GM18858 (cell line): Measurements from ENCODE around the gene CAMK2D.

Experiments used
- ATAC-seq: cut with Tn5 transposase; IDR thresholded peaks from one replicate; pipeline ENCODE4 v1.9.1; 2021; ENCODE audit not compliant: unreplicated experiment

CAMK2D gene

DNA sequence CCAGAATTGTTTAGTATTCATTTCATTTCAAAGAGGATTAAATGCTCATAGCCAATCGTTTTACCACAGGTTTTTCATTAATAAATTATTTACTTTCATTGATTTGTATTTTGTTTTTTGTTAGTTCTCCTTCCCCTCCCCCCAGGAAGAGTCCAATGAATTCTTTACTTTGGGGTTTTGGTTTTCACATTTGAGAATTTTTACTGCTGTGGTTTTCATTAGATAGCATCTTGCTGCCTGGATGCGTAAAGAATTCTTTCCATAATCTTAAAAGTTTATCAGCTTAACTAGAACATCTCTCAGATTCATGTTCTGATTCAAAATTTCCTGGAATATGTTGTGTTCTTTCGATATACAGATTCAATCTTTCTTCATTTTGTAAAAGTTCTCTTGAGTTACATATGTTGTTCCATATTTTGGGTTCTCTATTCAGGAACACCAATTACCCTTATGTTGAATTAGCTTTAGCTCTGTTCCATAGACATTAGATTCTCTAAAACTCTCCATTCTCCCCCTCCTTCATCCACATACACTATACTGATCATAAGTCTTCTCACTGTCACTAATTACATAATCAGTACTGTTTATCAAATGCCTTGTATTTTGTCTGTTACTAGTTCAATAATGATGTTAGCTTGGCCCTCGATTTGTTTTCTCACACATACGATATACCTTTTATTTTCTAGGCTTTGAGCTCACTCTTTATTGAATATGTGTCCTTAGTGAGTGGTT, 184.4 kb downstream of the CAMK2D start:
- ATAC-seq: no peak

DNA sequence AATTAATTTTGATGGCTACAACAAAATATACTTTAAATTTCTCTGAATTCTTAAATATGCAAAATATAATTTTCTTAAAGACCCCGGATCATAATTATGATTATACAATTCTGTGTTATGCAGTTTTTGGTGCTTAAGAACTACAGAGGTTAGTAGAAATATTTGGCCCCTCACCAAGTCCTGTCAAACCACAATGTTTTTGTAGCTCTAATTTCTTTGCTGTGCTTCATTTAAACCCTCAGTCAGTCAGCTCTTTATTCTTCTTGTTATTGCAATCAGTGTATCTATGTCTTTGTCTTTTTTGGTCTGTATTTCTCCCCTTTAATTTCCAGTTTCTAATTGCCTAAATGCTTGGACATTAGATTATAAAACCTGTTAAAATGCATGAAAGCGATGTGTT, 186.1 kb downstream of the CAMK2D start:
- no peak for ATAC-seq

GRCh38 chr4:113574636-113575103, 186.9 kb downstream of the CAMK2D start:
- ATAC-seq: no peak

GRCh38 chr4:113572620-113573019, 188.9 kb downstream of the CAMK2D start:
- no peak for ATAC-seq

DNA sequence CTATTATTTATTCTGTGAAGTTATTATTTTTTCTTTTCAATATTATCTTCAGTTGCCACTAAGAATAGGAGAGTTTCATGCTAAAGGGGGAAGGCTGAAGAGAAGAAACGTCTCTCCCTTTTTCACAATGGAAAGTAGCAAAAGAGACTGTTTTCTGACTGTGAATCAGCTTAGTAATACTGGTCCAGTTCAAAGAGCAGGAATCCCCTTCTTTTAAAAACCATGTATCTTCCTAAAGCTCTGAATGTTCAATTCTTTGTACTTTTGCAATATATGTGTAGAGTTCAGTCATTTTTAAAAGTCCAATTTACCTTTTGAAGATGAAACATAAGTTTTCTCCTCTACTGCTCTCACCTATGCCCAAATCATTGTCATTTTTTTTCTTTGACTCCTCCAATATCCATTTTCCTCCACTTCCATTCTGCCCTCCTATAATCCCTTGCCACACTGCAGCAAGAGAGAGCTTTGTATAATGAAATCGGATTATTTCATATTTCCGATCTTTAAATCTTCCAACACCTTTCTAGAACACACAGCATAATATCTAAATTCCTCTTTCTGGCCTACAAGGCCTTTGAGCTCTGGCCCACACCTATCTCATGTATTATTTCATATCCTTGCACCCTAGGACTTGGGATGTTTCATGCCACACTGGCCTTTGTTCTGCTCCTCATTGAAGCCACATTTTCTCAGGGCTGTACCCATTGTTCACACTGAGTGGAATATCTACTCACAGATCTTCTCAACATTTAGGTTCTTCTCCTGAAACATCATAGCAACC, 195.3 kb downstream of the CAMK2D start:
- ATAC-seq: no peak

DNA sequence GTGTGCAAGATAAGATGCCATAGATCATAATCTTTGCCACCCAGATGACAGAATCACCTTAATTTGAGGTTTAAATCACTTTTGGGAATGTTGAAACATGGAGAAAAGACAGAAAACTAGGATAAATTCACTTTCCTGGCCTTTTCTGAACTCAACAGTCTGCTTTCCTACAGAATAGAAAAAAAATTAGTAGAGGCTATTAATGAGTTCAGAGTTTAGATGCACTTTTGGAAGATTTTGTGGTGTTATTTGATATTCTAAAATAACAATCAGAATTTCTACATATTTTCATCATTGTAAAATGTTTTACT, 195.9 kb downstream of the CAMK2D start:
- ATAC-seq: no peak

DNA sequence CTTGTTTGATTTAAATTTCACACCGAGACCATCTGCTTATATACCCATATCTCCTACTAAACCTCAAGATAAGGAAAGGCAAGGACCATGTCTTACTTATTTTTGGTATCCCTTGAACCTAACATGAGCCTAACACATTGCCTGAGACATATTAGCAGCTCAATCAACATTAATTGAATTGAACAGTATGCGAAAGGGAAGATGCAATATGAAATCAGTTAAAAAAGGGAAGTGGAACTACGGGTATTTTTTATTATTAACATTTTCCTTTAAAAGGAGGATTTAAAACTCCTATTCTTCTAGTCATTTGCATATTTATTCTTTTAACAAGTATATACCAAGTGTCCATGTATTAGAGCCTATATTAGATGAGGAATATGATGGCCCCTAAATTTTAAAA, 197.0 kb downstream of the CAMK2D start:
- peak; percentile 15 for ATAC-seq

DNA sequence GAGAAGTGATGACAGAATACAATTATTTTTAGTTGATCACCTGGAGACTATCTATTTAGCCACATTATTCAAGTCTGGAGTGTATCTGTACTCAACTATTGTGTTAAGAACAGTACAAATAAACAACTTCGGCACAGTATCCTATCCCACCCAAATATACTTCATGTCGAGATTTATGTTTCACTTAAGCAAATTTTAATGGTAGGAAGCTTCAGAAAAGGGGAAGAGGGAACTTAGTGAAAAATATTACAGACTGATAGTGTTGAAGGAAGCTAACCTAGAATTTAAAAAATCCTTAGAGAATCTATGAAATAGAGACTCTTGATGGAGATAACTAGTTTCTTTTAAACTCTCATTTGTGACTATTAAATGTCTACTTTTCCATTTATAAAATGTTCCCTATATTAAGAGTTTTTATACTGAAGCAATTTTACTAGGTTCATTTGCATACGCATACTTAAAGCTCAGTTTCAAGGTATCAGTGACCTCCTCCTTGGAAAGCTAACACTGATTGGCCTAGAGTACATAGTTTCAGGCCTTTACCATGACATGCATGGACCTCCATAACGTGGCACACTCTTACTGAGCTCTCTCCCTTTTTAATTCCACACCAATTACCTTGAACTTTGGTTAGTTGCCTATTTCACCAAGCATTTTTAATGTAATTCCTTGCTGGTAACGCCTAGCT, 197.7 kb downstream of the CAMK2D start:
- no peak for ATAC-seq

DNA sequence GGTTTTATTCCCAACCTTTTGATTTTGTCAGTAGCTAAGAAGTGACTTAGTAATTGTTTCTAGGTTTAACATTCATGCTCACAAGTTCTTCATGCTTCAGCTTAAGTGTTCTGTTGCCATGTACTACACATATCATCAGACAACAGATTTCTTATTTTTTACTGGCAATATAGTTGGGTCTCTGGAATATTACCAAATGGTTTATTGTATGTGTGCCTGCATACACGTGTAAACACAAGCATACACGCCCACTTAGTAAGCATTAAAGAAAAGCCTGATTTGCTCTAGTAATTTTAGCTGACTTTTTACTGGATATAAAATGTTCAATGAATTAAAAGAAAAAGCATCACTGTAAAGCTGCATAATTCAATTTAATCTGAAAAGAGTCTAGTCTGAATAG, 199.8 kb downstream of the CAMK2D start:
- ATAC-seq: no peak

GRCh38 chr4:113561092-113561491, 200.4 kb downstream of the CAMK2D start:
- no peak for ATAC-seq

DNA sequence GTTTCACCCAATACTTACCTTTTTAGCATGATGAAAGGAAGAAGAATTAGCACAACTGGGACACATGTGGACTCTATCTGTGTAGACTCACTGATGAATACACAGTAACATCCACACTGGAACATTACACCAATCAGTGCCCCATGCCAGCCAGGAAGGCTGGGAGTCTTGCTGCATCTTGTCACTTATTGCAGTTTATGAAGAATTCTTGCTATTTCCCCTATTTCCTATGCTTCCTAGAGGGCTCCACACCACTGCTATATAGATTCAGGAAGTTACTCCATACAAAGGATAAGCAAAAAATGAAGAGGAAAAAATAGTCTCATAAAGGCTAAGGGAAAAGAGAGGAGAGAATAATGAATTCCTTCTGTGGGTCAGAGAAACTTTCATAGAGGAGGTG, 201.0 kb downstream of the CAMK2D start:
- no peak for ATAC-seq

DNA sequence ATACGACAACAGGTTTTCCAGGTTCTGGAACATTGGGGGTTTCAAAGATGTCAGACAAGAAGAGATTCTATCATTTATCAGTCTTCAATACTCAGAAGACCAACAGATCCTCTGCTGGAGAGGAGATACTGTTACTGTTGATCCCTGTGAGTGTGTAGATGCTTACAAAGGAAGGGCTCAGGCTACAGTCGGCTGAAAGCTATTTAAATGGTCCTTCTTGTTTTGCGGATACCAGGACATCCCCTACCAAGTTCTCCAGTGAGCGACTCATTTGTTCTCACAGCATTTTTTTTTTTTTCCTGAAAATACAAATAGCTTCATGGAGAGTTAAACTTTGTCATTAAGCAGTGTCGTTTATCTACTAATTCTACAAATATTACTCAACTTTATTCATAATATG, 201.6 kb downstream of the CAMK2D start:
- ATAC-seq: no peak

DNA sequence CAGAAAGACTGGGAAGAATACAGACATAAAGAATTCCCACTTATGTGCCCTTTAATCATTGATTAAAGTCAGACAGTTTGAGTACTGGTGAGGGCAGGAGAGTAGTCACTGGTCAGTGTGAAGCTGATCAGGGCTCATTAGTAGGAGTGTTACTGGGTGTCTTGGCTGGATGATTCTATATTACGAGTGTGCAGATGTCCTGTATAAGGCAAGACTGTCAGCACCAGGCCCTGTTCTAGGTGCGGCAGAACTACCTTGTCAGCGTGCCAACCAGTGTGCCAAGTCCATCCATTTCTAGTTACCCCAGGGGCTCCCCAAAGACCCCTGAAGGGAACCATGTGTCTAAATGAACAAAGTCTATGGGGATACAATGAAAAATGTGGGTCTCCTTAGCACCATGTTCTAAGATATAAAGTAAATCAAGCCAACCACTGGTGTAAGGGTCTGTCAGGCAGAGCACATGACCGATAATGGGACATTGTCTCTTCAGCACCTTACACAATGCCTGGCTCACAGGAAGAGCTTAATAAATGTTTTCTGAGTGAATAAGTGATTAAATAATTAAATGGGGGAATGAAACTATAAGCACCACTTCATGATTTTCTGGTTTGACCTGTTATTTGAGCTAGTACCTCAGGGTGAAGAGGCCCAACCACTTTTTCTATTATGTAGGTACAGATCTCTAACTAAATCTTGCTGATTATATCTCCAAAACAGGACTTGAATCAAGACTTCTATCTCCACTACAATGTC, 205.0 kb downstream of the CAMK2D start:
- no peak for ATAC-seq

DNA sequence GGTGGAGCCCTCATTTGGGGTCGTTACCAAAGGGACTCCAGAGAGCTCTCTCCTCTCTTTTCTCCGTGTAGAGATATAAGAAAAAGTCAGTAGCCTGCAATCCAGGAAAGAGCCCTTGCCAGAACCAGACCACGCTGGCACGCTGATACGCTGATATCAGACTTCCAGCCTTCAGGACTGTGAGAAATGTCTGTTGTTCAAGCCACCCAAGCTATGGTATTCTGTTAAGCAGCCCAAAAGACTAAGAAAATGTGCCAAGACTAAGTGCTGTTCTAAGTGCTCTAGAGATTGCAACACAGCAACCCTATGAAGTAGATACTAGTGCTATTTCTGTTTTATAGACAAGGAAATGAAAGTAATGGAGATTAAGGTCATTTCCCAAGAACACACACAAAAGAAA, 205.7 kb downstream of the CAMK2D start:
- ATAC-seq: no peak

DNA sequence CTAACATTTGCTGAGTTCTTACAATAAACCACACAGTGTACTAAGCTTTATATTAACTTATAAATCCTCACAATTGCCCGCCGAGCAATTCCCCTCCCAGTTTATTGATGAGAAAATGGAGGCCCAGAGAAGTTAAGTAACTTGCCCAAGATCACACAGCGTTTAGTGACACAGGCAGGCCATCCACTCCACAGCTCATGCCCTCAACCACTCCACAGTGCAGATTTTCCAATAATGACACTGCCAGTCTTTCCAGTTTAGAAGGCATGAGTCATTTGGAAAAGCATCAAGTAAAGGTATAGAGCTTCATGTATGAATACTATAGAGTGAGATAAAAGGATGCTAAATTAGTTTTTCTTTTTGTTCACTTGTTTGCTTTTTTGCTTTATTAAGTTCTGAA, 208.5 kb downstream of the CAMK2D start:
- no peak for ATAC-seq

DNA sequence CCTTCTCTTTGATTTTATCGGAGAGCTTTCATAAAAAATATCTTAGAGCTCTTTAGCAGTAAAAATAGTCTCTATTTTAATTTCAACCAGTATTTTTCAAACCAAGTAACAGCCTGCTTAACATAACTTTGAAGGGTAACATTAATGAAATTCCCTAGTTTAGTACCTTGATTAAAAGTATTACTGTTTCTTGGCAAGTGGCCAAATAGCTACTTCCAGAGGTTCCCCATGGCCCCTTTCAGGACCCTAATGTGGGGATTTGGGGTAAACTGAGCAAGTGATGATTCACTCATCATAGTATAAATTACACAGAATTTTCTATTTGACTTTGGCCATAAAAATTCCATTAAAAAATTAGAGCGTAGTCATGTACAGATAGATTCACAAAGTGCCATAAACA, 211.0 kb downstream of the CAMK2D start:
- no peak for ATAC-seq

DNA sequence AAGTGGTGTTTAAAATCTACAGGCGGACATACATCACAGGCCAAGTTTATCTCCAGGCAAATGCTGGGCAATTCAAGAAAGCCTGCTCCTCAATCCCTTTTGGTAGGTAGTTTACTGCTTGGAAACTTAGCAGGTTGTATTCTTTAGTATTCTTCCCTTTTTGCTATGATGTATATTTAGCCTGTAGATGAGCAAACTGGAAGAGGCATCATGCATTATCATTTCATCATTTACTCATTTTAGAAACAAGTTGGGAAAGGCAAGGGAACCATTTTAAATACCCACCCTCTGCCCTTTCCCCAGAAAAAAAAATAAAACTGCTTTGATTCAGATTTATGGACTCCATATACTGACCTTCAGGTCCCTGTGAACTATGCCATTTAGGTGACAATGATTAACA, 213.2 kb downstream of the CAMK2D start:
- no peak for ATAC-seq

DNA sequence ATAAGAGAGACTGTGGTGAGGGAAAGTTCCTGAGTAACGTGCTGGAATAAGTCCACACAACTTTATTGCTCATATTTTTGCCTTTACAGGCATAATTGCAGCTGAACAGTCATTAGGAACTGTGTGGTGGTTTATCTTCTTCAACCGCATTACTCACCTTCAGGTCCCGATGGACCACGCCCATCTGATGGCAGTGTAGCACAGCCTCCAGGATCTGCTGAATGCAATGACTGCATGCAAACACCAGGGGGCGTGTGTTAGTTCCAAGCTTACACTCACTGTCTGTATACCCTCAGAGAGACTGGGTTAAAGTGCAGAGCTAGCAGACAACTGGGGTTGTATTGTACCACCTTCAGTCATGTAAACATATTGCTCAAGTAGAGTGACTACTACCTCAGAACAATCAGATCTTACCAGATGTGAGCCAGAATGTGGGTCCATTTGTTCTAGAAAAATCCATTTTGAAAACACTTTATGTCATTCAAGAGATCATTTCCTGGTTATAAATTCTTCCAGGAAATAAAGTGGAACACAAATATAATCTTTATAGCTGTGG, 214.0 kb downstream of the CAMK2D start:
- peak; percentile 95 for ATAC-seq

- no peak for ATAC-seq
These were observed 219.6 kb downstream of the CAMK2D start for GRCh38 chr4:113541933-113542332.

- ATAC-seq: peak; percentile 41
These were observed 220.7 kb downstream of the CAMK2D start for GRCh38 chr4:113540859-113541258.

DNA sequence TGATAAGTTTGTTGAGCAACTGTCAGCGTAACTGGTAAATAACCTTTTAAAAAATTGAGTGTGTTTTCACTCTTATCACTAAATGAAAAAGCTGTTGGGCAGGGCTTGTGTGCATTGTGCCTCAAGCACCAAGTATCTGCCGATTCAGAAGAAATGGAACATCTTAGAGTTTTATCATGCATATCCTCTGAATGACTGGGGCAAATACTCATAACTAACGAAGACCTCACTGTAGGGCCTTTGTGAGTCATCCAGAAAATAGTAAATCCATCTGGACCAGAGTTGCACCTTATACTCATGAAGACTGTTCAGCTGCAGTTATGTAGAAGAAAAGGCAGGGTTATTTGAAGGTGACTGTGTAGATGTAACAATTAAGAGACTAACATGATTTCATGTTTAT, 222.1 kb downstream of the CAMK2D start:
- peak; percentile 47 for ATAC-seq
